ENCODE results near the gene JUND. TPM values are rescaled to one million over a fixed set of nuclear protein-coding genes. Genes with fewer than 3 reads are reported as not detected.

The JUND gene
- total RNA-seq, 4 donors from 2014 or later: 67.2 to 258 (median 221) TPM

GRCh38 chr19:18319591-18320135, 38.2 kb upstream of the JUND start:
- peak overlapping the region in 3 of 4 donors; percentile 39 to 95 (median 72) for H3K27ac ChIP-seq
- H3K4me1 ChIP-seq: peaks cover 40 to 45% of the 10 kb centered on the region in 2 donors
- DNase-seq (no peak), ATAC-seq (no peak)
- H3K36me3 ChIP-seq: peaks cover 0 to under 1% of the 10 kb centered on the region in 2 donors
- in situ Hi-C loops (cut with MboI; ENCODE audit: low sequenced_read_pairs in 4 of 4): loop anchor here in 2 of 4 donors (5.0 to 10.0 kb wide), 2 partner anchors 42 to 125 kb away; partner anchors contain the start of gene MPV17L2 (in 1 of the 2)
- H3K4me3 ChIP-seq: no peak overlapping the region
- TF ChIP-seq, protein P1, sequence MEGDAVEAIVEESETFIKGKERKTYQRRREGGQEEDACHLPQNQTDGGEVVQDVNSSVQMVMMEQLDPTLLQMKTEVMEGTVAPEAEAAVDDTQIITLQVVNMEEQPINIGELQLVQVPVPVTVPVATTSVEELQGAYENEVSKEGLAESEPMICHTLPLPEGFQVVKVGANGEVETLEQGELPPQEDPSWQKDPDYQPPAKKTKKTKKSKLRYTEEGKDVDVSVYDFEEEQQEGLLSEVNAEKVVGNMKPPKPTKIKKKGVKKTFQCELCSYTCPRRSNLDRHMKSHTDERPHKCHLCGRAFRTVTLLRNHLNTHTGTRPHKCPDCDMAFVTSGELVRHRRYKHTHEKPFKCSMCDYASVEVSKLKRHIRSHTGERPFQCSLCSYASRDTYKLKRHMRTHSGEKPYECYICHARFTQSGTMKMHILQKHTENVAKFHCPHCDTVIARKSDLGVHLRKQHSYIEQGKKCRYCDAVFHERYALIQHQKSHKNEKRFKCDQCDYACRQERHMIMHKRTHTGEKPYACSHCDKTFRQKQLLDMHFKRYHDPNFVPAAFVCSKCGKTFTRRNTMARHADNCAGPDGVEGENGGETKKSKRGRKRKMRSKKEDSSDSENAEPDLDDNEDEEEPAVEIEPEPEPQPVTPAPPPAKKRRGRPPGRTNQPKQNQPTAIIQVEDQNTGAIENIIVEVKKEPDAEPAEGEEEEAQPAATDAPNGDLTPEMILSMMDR (IDR thresholded peaks at IDR 0.05 in 4 of 5, conservative IDR thresholded peaks at IDR 0.05 in 1 of 5): no peak
- TF ChIP-seq POLR2A (IDR thresholded peaks at IDR 0.05): no peak
- no peaks in the 10 kb centered on the region for H3K9me3 ChIP-seq
- intact Hi-C loops (cut with DNase I; ENCODE audit: low total_unique reads): loop anchor here (5.0 kb wide), 1 partner anchor 112 kb away; no protein-coding TSS in a partner anchor
- H3K27me3 ChIP-seq: no peaks in the 10 kb centered on the region

GRCh38 chr19:18317961-18318800, 36.8 kb upstream of the JUND start:
- Histone ChIP-seq H3K27ac (peak overlapping the region; percentile 40 to 95 (median 69)), H3K4me1 (peaks cover 27 to 33% of the 10 kb centered on the region in 2 donors)
- no peak for DNase-seq

DNA sequence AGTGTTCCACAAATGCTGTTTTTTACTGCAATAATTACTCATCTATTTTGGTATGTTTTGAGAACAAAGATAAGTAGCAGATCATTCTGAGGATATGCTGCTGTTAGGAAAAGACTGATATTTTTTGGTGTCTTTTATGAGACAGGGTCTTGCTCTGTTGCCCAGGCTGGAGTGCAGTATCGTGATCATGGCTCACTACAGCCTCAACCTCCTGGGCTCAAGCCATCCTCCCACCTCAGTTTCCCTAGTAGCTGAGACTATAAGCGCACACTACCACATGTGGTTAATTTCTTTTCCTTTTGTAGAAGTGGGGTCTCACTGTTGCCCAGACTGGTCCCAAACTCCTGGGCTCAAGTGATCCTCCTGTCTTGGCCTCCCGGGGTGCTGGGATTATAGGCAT, 32.0 kb upstream of the JUND start:
- H3K27me3 ChIP-seq: no peaks in the 10 kb centered on the region
- DNase-seq (no peak), ATAC-seq (no peak)
- in situ Hi-C loops (cut with MboI; ENCODE audit: low sequenced_read_pairs in 4 of 4) (no loop called here), intact Hi-C loops (cut with DNase I; ENCODE audit: low total_unique reads) (no loop called here)
- H3K27ac ChIP-seq: no peak overlapping the region
- H3K4me1 ChIP-seq: peaks cover 5 to 6% of the 10 kb centered on the region in 2 donors
- H3K4me3 ChIP-seq: no peak overlapping the region
- H3K9me3 ChIP-seq: no peaks in the 10 kb centered on the region
- TF ChIP-seq, protein P1 (IDR thresholded peaks at IDR 0.05 in 4 of 5, conservative IDR thresholded peaks at IDR 0.05 in 1 of 5): no peak
- no peak for TF ChIP-seq POLR2A (IDR thresholded peaks at IDR 0.05)
- H3K36me3 ChIP-seq: peaks cover 0 to 37% of the 10 kb centered on the region in 2 donors

More at GRCh38 chr19:18317961-18318800, 36.8 kb upstream of the JUND start:
- no peak for TF ChIP-seq POLR2A (IDR thresholded peaks at IDR 0.05)
- TF ChIP-seq, protein P1 (IDR thresholded peaks at IDR 0.05 in 4 of 5, conservative IDR thresholded peaks at IDR 0.05 in 1 of 5): no peak
- intact Hi-C loops (cut with DNase I; ENCODE audit: low total_unique reads) (no loop called here), in situ Hi-C loops (cut with MboI; ENCODE audit: low sequenced_read_pairs in 4 of 4) (no loop called here)
- no peaks in the 10 kb centered on the region for H3K9me3 ChIP-seq
- H3K4me3 ChIP-seq: no peak overlapping the region
- H3K27me3 ChIP-seq: no peaks in the 10 kb centered on the region
- no peak for ATAC-seq
- H3K36me3 ChIP-seq: peaks cover 0 to 14% of the 10 kb centered on the region in 2 donors

DNA sequence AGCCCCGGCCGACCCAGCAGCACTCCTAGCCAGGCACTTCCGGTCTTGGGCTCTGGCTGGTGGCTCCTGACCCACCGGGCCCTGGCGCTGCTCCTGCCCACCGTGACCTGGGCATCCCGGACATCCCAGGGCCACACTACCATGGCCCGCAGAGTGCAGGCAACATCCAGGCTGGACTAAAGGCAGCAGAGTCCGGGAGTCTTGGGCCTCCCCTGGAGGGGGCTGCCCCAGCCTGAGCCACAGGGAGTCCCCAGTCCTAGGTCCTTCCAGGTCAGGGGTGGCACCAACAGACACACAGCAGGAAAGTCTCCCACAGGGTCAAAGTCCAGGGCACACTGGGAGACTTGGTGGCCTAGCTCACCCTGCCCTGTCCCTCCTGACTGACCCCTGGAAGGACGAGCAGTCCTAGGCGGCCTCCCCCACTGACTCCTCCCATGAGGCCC, 30.7 kb upstream of the JUND start:
- TF ChIP-seq POLR2A (IDR thresholded peaks at IDR 0.05): no peak
- TF ChIP-seq, protein P1 (IDR thresholded peaks at IDR 0.05 in 4 of 5, conservative IDR thresholded peaks at IDR 0.05 in 1 of 5): no peak
- H3K27ac ChIP-seq: no peak overlapping the region
- DNase-seq: no peak
- ATAC-seq: no peak
- in situ Hi-C loops (cut with MboI; ENCODE audit: low sequenced_read_pairs in 4 of 4) (no loop called here), intact Hi-C loops (cut with DNase I; ENCODE audit: low total_unique reads) (no loop called here)
- peaks cover 0 to 37% of the 10 kb centered on the region in 2 donors for H3K36me3 ChIP-seq
- peaks cover 8 to 15% of the 10 kb centered on the region in 2 donors for H3K4me1 ChIP-seq
- H3K27me3 ChIP-seq: no peaks in the 10 kb centered on the region
- H3K4me3 ChIP-seq: no peak overlapping the region
- no peaks in the 10 kb centered on the region for H3K9me3 ChIP-seq

All from gastrocnemius medialis (tissue), 4 donors.